Activated T-cell treated with anti-CD3 and anti-CD28 coated beads, Interleukin-2, amount 50 U/mL, for 72 hours (primary cell): Measurements from ENCODE around the gene PTPRT. TPM values are rescaled to one million over a fixed set of nuclear protein-coding genes. Genes with fewer than 3 reads are reported as not detected.

Experiments
- ATAC-seq, 2 donors: fragments of 150-1000 bp; cut with Tn5 transposase; replicated peaks in 1 of 2; 2 replicates each; pipeline ENCODE4 v1.10.0; 2021; ENCODE audit warnings: moderate library complexity in 2 of 2, mild to moderate bottlenecking in 1 of 2
- DNase-seq, 2 donors: peaks; one replicate each; pipeline ENCODE4 v3.0.0; 2021 to 2022; ENCODE audit warnings: mixed read lengths in 1 of 2
- H3K27ac Mint-ChIP-seq: one replicate; pipeline ENCODE4 v1.8.0; 2022; ENCODE audit warnings: mild to moderate bottlenecking, moderate library complexity, mixed read lengths
- H3K27me3 Mint-ChIP-seq: one replicate; pipeline ENCODE4 v1.8.0; 2022; ENCODE audit warnings: low read depth, mixed read lengths
- H3K36me3 Mint-ChIP-seq, 2 donors: one replicate each; pipeline ENCODE4 v1.8.0; 2022; ENCODE audit warnings: mixed read lengths in 2 of 2, mild to moderate bottlenecking in 1 of 2; ENCODE audit not compliant: insufficient read depth in 2 of 2
- H3K4me1 Mint-ChIP-seq: one replicate; pipeline ENCODE4 v1.8.0; 2022; ENCODE audit warnings: low read depth, mixed read lengths
- H3K4me3 Mint-ChIP-seq, 2 donors: one replicate each; pipeline ENCODE4 v1.8.0; 2022; ENCODE audit warnings: mild to moderate bottlenecking in 2 of 2, mixed read lengths in 2 of 2, moderate library complexity in 2 of 2
- H3K9me3 Mint-ChIP-seq, 2 donors: one replicate each; pipeline ENCODE4 v1.8.0; 2022; ENCODE audit warnings: mixed read lengths in 2 of 2
- total RNA-seq, 2 donors: library from RNA; stranded (reverse); gene quantifications; one replicate each; pipeline ENCODE4 v1.2.3, GENCODE V29; 2022

Gene PTPRT
- total RNA-seq, 2 donors from 2014 or later = not detected

DNA sequence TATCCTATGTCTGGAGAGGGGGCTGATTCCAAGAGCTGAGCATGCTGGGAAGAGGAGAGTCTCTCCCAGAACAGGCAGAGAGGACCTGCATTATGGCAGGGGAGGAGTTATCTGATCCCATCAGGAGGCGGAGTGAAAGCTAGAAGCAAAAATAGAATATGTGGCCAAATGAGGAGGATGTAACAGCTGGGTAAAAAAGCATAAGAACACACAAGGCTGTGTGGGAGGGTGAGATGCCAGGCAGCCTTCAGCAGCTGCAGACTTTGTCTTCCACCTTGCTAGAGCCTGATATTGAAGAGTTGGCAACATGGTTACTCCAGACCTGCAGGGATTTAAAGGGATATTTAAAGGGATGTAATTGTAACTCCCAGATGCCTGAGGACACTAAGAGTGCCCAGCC, 167.1 kb downstream of the PTPRT start:
- ATAC-seq = no peak
- peaks cover 0 to 2% of the 10 kb centered on the region in 2 donors for H3K9me3 Mint-ChIP-seq
- no peak overlapping the region for H3K27ac Mint-ChIP-seq
- no peaks in the 10 kb centered on the region for H3K4me1 Mint-ChIP-seq
- no peaks in the 10 kb centered on the region for H3K36me3 Mint-ChIP-seq
- no peak for DNase-seq
- no peak overlapping the region for H3K4me3 Mint-ChIP-seq
- peaks cover 3% of the 10 kb centered on the region for H3K27me3 Mint-ChIP-seq

GRCh38 chr20:43022081-43022480, 167.6 kb downstream of the PTPRT start:
- DNase-seq (no peak), ATAC-seq (no peak)
- Mint-ChIP-seq H3K4me3 (no peak overlapping the region), H3K9me3 (peaks cover 0 to 2% of the 10 kb centered on the region in 2 donors), H3K36me3 (no peaks in the 10 kb centered on the region), H3K27me3 (peaks cover 8% of the 10 kb centered on the region), H3K4me1 (no peaks in the 10 kb centered on the region), H3K27ac (no peak overlapping the region)

DNA sequence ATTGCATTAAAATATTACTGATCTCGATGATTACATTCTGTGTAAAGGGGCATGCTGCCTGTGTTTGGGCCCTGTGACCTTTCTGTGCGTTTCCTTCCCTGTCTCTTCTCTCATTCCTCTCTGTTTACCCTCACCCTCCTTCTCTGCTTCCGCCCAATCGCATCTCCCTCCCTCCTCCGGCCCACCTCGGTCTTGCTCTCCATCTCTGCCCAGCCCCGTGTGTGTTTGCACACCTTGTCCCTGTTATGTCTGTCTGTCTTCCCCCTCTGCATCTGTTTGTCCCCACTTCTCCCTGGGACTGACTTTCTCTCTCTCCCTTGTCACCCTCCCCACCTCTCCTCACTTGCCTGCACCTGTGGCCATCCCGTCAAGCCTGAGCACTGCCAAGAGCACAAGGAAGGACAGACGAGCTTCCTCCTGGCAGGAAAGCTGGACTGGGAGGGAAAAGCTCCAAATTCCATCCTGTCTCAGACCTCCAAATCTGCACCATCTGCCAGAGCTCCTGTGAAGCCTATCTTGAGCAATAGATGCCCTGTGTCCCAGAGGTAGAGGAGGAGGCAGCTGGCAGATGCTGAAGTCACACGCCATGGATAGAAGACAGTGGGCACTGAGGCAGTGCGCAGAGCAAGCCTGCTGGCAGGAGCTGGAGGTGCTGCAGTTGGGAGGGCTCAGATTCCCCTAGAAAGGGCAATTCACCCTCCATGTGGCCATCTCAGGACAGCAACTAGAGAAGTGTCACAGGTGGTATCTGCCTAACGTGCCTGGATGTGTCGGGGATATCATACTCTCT, 172.3 kb downstream of the PTPRT start:
- Mint-ChIP-seq H3K36me3 (no peaks in the 10 kb centered on the region), H3K4me1 (no peaks in the 10 kb centered on the region), H3K4me3 (no peak overlapping the region), H3K27me3 (peaks cover 9% of the 10 kb centered on the region), H3K27ac (no peak overlapping the region), H3K9me3 (peaks cover 0 to 1% of the 10 kb centered on the region in 2 donors)
- no peak for DNase-seq
- no peak for ATAC-seq

GRCh38 chr20:43016257-43016656, 173.4 kb downstream of the PTPRT start:
- peaks cover 9% of the 10 kb centered on the region for H3K27me3 Mint-ChIP-seq
- DNase-seq = no peak
- H3K9me3 Mint-ChIP-seq = peaks cover 0 to 1% of the 10 kb centered on the region in 2 donors
- H3K4me1 Mint-ChIP-seq = no peaks in the 10 kb centered on the region
- no peak overlapping the region for H3K27ac Mint-ChIP-seq
- ATAC-seq = no peak
- no peaks in the 10 kb centered on the region for H3K36me3 Mint-ChIP-seq
- no peak overlapping the region for H3K4me3 Mint-ChIP-seq

- H3K27me3 Mint-ChIP-seq = peaks cover 9% of the 10 kb centered on the region
- ATAC-seq = no peak
- no peak for DNase-seq
- H3K4me1 Mint-ChIP-seq = no peaks in the 10 kb centered on the region
- H3K27ac Mint-ChIP-seq = no peak overlapping the region
- H3K4me3 Mint-ChIP-seq = no peak overlapping the region
- no peaks in the 10 kb centered on the region for H3K36me3 Mint-ChIP-seq
- peaks cover 0 to 1% of the 10 kb centered on the region in 2 donors for H3K9me3 Mint-ChIP-seq
These were observed 174.1 kb downstream of the PTPRT start for GRCh38 chr20:43015566-43015965.

GRCh38 chr20:43014206-43014605, 175.5 kb downstream of the PTPRT start:
- Mint-ChIP-seq H3K4me1 (no peaks in the 10 kb centered on the region), H3K27ac (no peak overlapping the region), H3K9me3 (peaks cover 1 to 4% of the 10 kb centered on the region in 2 donors), H3K4me3 (no peak overlapping the region), H3K36me3 (no peaks in the 10 kb centered on the region), H3K27me3 (peaks cover 9% of the 10 kb centered on the region)
- no peak for DNase-seq
- no peak for ATAC-seq

DNA sequence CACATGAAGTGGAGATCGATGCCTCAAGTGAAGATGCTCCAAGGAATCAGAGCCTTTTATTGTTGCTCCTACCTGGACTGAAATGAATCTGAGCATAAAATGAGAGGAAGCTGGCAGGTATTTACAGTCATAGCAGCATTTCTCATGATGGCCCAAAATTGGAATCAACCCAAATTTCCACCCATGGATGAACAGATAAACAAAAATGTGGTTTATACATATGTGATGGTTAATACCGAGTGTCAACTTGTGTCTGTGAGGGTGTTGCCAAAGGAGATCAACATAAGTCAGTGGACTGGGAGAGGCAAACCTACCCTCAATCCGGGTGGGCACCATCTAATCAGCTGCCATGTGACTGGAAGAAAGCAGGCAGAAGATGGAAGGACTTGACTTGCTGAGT, 178.2 kb downstream of the PTPRT start:
- ATAC-seq = no peak
- H3K4me1 Mint-ChIP-seq = no peaks in the 10 kb centered on the region

GRCh38 chr20:43009532-43009931, 180.2 kb downstream of the PTPRT start:
- Mint-ChIP-seq H3K9me3 (peaks cover 0 to 4% of the 10 kb centered on the region in 2 donors), H3K27ac (no peak overlapping the region)
- ATAC-seq = no peak

More for the DNA sequence above, 178.2 kb downstream of the PTPRT start:
- Mint-ChIP-seq H3K27ac (no peak overlapping the region), H3K9me3 (peaks cover 1 to 4% of the 10 kb centered on the region in 2 donors), H3K27me3 (no peaks in the 10 kb centered on the region), H3K4me3 (no peak overlapping the region), H3K36me3 (no peaks in the 10 kb centered on the region)
- no peak for DNase-seq

GRCh38 chr20:43007525-43007924, 182.2 kb downstream of the PTPRT start:
- Mint-ChIP-seq H3K27me3 (no peaks in the 10 kb centered on the region), H3K4me1 (no peaks in the 10 kb centered on the region), H3K9me3 (peaks cover 0 to 4% of the 10 kb centered on the region in 2 donors), H3K36me3 (no peaks in the 10 kb centered on the region), H3K4me3 (no peak overlapping the region), H3K27ac (no peak overlapping the region)
- ATAC-seq = no peak
- DNase-seq = no peak

More at GRCh38 chr20:43009532-43009931, 180.2 kb downstream of the PTPRT start:
- Mint-ChIP-seq H3K4me3 (no peak overlapping the region), H3K27me3 (no peaks in the 10 kb centered on the region), H3K36me3 (no peaks in the 10 kb centered on the region), H3K4me1 (no peaks in the 10 kb centered on the region)
- DNase-seq = no peak

GRCh38 chr20:43006651-43007375, 182.9 kb downstream of the PTPRT start:
- Mint-ChIP-seq H3K4me1 (no peaks in the 10 kb centered on the region), H3K9me3 (peaks cover 2 to 4% of the 10 kb centered on the region in 2 donors), H3K4me3 (no peak overlapping the region), H3K27ac (no peak overlapping the region), H3K27me3 (no peaks in the 10 kb centered on the region), H3K36me3 (peaks cover 0 to 1% of the 10 kb centered on the region in 2 donors)
- no peak for ATAC-seq
- DNase-seq = no peak

DNA sequence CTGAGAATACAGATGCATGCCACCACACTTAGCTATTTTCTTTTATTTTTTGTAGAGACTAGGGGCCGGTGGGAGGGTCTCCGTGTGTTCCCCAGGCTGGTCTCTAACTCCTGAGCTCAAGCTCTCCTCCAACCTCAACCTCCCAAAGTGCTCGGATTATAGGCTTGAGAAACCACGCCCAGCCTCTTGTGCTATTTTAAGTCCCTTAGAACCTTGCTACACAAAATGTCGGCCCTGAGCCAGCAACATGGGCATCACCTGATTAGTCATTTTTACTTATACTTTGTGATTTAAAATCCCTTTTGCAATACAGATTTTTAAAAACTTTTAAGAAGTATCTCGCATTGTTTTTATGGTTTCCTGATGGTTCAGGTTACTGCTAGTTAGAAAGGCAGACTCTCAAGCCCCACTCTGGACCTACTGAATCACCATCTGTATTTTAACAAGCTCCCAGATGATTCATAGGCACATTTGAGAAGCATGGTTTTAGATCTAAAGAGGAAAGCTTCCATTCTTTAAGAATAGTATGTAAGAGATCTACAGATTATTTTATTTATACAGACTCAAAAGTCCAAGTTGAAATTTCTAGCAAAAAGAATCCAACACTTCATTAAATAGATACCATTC, 186.3 kb downstream of the PTPRT start:
- no peak for DNase-seq
- Mint-ChIP-seq H3K4me1 (no peaks in the 10 kb centered on the region), H3K27me3 (no peaks in the 10 kb centered on the region), H3K36me3 (peaks cover 0 to 1% of the 10 kb centered on the region in 2 donors), H3K9me3 (peaks cover 2 to 3% of the 10 kb centered on the region in 2 donors), H3K27ac (no peak overlapping the region), H3K4me3 (no peak overlapping the region)
- ATAC-seq = no peak

GRCh38 chr20:42996141-42996540, 193.6 kb downstream of the PTPRT start:
- Mint-ChIP-seq H3K27me3 (no peaks in the 10 kb centered on the region), H3K4me1 (no peaks in the 10 kb centered on the region), H3K27ac (no peak overlapping the region), H3K9me3 (peaks cover 5% of the 10 kb centered on the region in 2 donors), H3K4me3 (no peak overlapping the region), H3K36me3 (no peaks in the 10 kb centered on the region)
- no peak for ATAC-seq
- no peak for DNase-seq

- Mint-ChIP-seq H3K4me1 (no peaks in the 10 kb centered on the region), H3K9me3 (peaks cover 4 to 7% of the 10 kb centered on the region in 2 donors), H3K27me3 (no peaks in the 10 kb centered on the region), H3K4me3 (no peak overlapping the region), H3K36me3 (no peaks in the 10 kb centered on the region), H3K27ac (no peak overlapping the region)
- no peak for ATAC-seq
- DNase-seq = no peak
These were observed 201.4 kb downstream of the PTPRT start for GRCh38 chr20:42988319-42988718.
